B cell (primary cell): ENCODE results near the gene NOC4L. TPM values are rescaled to one million over a fixed set of nuclear protein-coding genes. Genes with fewer than 3 reads are reported as not detected.

Source experiments
- ATAC-seq: fragments of 200-7000 bp; cut with Tn5 transposase; one replicate; pipeline ENCODE4 v1.10.0; 2021; ENCODE audit warnings: low read depth, mild to moderate bottlenecking, moderate number of reproducible peaks, moderate library complexity
- CTCF ChIA-PET: fragments of 350-600 bp; sonication (Branson Sonifier 250); formaldehyde crosslinking; loops from one replicate; lab custom pipeline; 2021; ENCODE audit warnings: antibody characterized with exemption, inconsistent platforms; lab: Charles Lee
- POLR2A ChIA-PET: fragments of 350-600 bp; sonication (Branson Sonifier 250); formaldehyde crosslinking; loops from one replicate; lab custom pipeline; 2021; ENCODE audit warnings: antibody characterized with exemption; lab: Charles Lee
- DNase-seq: peaks from one replicate; pipeline ENCODE4 v3.0.0; 2013
- H2AFZ ChIP-seq: 2 replicates; pipeline ENCODE4 v1.6.1; 2012; ENCODE audit warnings: mild to moderate bottlenecking, low read depth, low read length; ENCODE audit not compliant: insufficient read depth, poor library complexity, severe bottlenecking
- H3K27ac ChIP-seq, 2 donors: 1 replicate in 1 of 2; 2 replicates in 1 of 2; pipeline ENCODE4 v1.5.1; 2012 to 2013; ENCODE audit warnings: low read length in 2 of 2, mild to moderate bottlenecking in 2 of 2, moderate library complexity in 1 of 2
- H3K27me3 ChIP-seq, 4 experiments: fragments of 200-600 bp in 1 of 4; sonication (generic) in 1 of 4; replicated peaks in 1 of 4; 1 replicate in 2 of 4; 2 replicates in 2 of 4; pipeline versions ENCODE4 v1.6.1 to v1.7.0; 2013 to 2016; ENCODE audit warnings: low read length in 3 of 4, mild to moderate bottlenecking in 2 of 4, mixed read lengths in 1 of 4, moderate library complexity in 1 of 4; ENCODE audit not compliant: insufficient read depth in 4 of 4, control insufficient read depth in 3 of 4; ENCODE audit errors: control extremely low read depth in 1 of 4
- H3K36me3 ChIP-seq, 2 experiments: replicated peaks in 1 of 2; 1 replicate in 1 of 2; 2 replicates in 1 of 2; pipeline versions ENCODE4 v1.6.1 to v1.7.1; 2013; ENCODE audit warnings: low read length in 1 of 2; ENCODE audit not compliant: insufficient read depth in 2 of 2, control insufficient read depth in 1 of 2; ENCODE audit errors: control extremely low read depth in 1 of 2, extremely low read depth in 1 of 2
- H3K4me1 ChIP-seq, 2 donors: fragments of 200-600 bp in 1 of 2; sonication (generic) in 1 of 2; 1 replicate in 1 of 2; 2 replicates in 1 of 2; pipeline versions ENCODE4 v1.5.1 to v1.6.1; 2013 to 2017; ENCODE audit warnings: low read length in 2 of 2; ENCODE audit not compliant: control insufficient read depth in 2 of 2, insufficient read depth in 2 of 2
- H3K4me2 ChIP-seq: replicated peaks from 2 replicates; pipeline ENCODE3; 2012; ENCODE audit warnings: mild to moderate bottlenecking, low read depth, low read length; ENCODE audit not compliant: poor library complexity, severe bottlenecking
- H3K4me3 ChIP-seq, 5 experiments: fragments of 200-600 bp in 1 of 5; sonication (generic) in 1 of 5; 1 replicate in 3 of 5; 2 replicates in 2 of 5; pipeline versions ENCODE4 v1.5.1 to v1.7.0; 2011 to 2016; ENCODE audit warnings: low read length in 4 of 5, mild to moderate bottlenecking in 4 of 5, low read depth in 2 of 5, control low read depth in 1 of 5, moderate library complexity in 1 of 5; ENCODE audit not compliant: insufficient read depth in 1 of 5; ENCODE audit errors: control extremely low read depth in 1 of 5, extremely low read depth in 1 of 5
- H3K79me2 ChIP-seq: fragments of 200-600 bp; sonication (generic); one replicate; pipeline ENCODE4 v1.6.0; 2016; ENCODE audit warnings: low read length; ENCODE audit not compliant: control insufficient read depth, insufficient read depth
- H3K9ac ChIP-seq: fragments of 200-600 bp; sonication (generic); 2 replicates; pipeline ENCODE4 v1.6.1; 2017; ENCODE audit warnings: mild to moderate bottlenecking, low read length, moderate library complexity
- H3K9me3 ChIP-seq, 3 donors: one replicate each; pipeline versions ENCODE4 v1.6.1 to v1.7.1; 2013; ENCODE audit warnings: low read length in 2 of 3; ENCODE audit not compliant: control insufficient read depth in 2 of 3, insufficient read depth in 1 of 3; ENCODE audit errors: control extremely low read depth in 1 of 3
- H4K20me1 ChIP-seq: 2 replicates; pipeline ENCODE4 v1.6.0; 2012; ENCODE audit warnings: mild to moderate bottlenecking, low read length; ENCODE audit not compliant: insufficient read depth, control insufficient read depth, poor library complexity, severe bottlenecking
- H3K27ac Mint-ChIP-seq: one replicate; pipeline ENCODE4 v1.8.0; 2021; ENCODE audit warnings: mixed read lengths
- H3K27me3 Mint-ChIP-seq: one replicate; pipeline ENCODE4 v1.8.0; 2021; ENCODE audit warnings: mixed read lengths
- H3K4me1 Mint-ChIP-seq: one replicate; pipeline ENCODE4 v1.8.0; 2021; ENCODE audit warnings: mixed read lengths
- H3K4me3 Mint-ChIP-seq: one replicate; pipeline ENCODE4 v1.8.0; 2021; ENCODE audit warnings: mixed read lengths
- H3K9me3 Mint-ChIP-seq: one replicate; pipeline ENCODE4 v1.8.0; 2022; ENCODE audit warnings: mixed read lengths; ENCODE audit not compliant: insufficient read depth
- CTCF ChIP-seq: fragments of 200-600 bp; IDR thresholded peaks from one replicate; pipeline ENCODE4 v1.8.0; 2022; ENCODE audit warnings: antibody characterized with exemption, mild to moderate bottlenecking
- EZH2 ChIP-seq: IDR thresholded peaks from 2 replicates; pipeline ENCODE4 v1.6.1; 2012; ENCODE audit warnings: borderline replicate concordance, low read depth, mild to moderate bottlenecking, moderate library complexity, low read length; ENCODE audit not compliant: insufficient read depth, poor library complexity, severe bottlenecking
- WGBS: methylation state at CpG from one replicate; pipeline ENCODE4 v1.1.5; 2013; ENCODE audit warnings: missing lambda C conversion rate; ENCODE audit not compliant: insufficient coverage; 5-methylcytosine and 5-hydroxymethylcytosine counted together
- intact Hi-C: fragments of 100-400 bp; cut with micrococcal nuclease; formaldehyde crosslinking; loops from one replicate; pipeline ENCODE4 v1.10.0; 2022
- polyA plus RNA-seq: library from polyadenylated mRNA; depleted of rRNA; stranded (reverse); fragments of >200 nt; gene quantifications from 2 replicates; pipeline ENCODE4 v1.2.3, GENCODE V29; 2012
- total RNA-seq, 2 donors: library from RNA; stranded (reverse); fragments of 120-200 nt in 1 of 2; gene quantifications; 1 replicate in 1 of 2; 2 replicates in 1 of 2; pipeline versions ENCODE4 v1.2.3 to v1.2.4, GENCODE V29; 2013 to 2022

Gene NOC4L
- total and polyA plus RNA-seq, 2 donors (not counting 1 experiment from before 2014, with no cell fraction given): 13.1 to 21.9 TPM

- H3K9me3 ChIP-seq: peaks cover 0 to 3% (median 0%) of the 10 kb centered on the region in 3 donors
- no peaks in the 10 kb centered on the region for H3K27me3 ChIP-seq
- H3K4me1 ChIP-seq: no peaks in the 10 kb centered on the region
- H3K4me3 ChIP-seq: no peak overlapping the region
- 97% methylated on average over 6 of the region's 8 CpGs for WGBS
- ATAC-seq (no peak), DNase-seq (no peak)
- no peaks in the 10 kb centered on the region for H3K4me1 Mint-ChIP-seq
- CTCF ChIA-PET: no interaction called here
- no peak overlapping the region for H3K9ac ChIP-seq
- POLR2A ChIA-PET: no interaction called here
- H3K79me2 ChIP-seq: peaks cover 6% of the 10 kb centered on the region
- H4K20me1 ChIP-seq: no peaks in the 10 kb centered on the region
- no peak overlapping the region for H3K27ac Mint-ChIP-seq
- H2AFZ ChIP-seq: no peak overlapping the region
- no peak overlapping the region for H3K4me3 Mint-ChIP-seq
- no peak for TF ChIP-seq CTCF
- no peak for TF ChIP-seq EZH2
- H3K36me3 ChIP-seq: peaks cover 0 to 32% of the 10 kb centered on the region in 2 experiments
- intact Hi-C loops: no loop called here
- H3K9me3 Mint-ChIP-seq: peaks cover 2% of the 10 kb centered on the region
- H3K27me3 Mint-ChIP-seq: no peaks in the 10 kb centered on the region
- no peak overlapping the region for H3K27ac ChIP-seq
- H3K4me2 ChIP-seq: no peak overlapping the region
Measured at GRCh38 chr12:132127041-132127440, 17.2 kb upstream of the NOC4L start.

GRCh38 chr12:132129007-132129406, 15.2 kb upstream of the NOC4L start:
- Mint-ChIP-seq H3K27me3 (no peaks in the 10 kb centered on the region), H3K27ac (no peak overlapping the region), H3K9me3 (peaks cover 2% of the 10 kb centered on the region), H3K4me1 (no peaks in the 10 kb centered on the region), H3K4me3 (no peak overlapping the region)
- no peak for TF ChIP-seq CTCF
- TF ChIP-seq EZH2: no peak
- no peaks in the 10 kb centered on the region for H3K27me3 ChIP-seq
- H3K79me2 ChIP-seq: peaks cover 5% of the 10 kb centered on the region
- POLR2A ChIA-PET: no interaction called here
- peaks cover 0 to 26% of the 10 kb centered on the region in 2 experiments for H3K36me3 ChIP-seq
- no peaks in the 10 kb centered on the region for H3K4me1 ChIP-seq
- no peak overlapping the region for H3K9ac ChIP-seq
- peaks cover 0 to 3% (median 0%) of the 10 kb centered on the region in 3 donors for H3K9me3 ChIP-seq
- 94% methylated on average over 3 of the region's 3 CpGs for WGBS
- H3K4me2 ChIP-seq: no peak overlapping the region
- no peak overlapping the region for H3K27ac ChIP-seq
- DNase-seq (no peak), ATAC-seq (no peak)
- no peak overlapping the region for H2AFZ ChIP-seq
- H4K20me1 ChIP-seq: no peaks in the 10 kb centered on the region
- CTCF ChIA-PET: no interaction called here
- intact Hi-C loops: no loop called here
- no peak overlapping the region for H3K4me3 ChIP-seq
